Prostate gland (tissue), 2 donors: ENCODE results near the gene SPATC1L.

Experiments used
- CTCF ChIP-seq, 4 experiments: fragments of 200-600 bp in 2 of 4; fragments of 450-650 bp in 2 of 4; sonication (generic) in 2 of 4; IDR thresholded peaks; 1 replicate in 3 of 4; 2 replicates in 1 of 4; pipeline ENCODE4 v1.5.1; 2016 to 2019; ENCODE audit warnings: antibody characterized with exemption in 4 of 4, mild to moderate bottlenecking in 2 of 4, moderate library complexity in 2 of 4
- POLR2AphosphoS5 ChIP-seq: sonication (generic); formaldehyde crosslinking; IDR thresholded peaks from one replicate; pipeline ENCODE4 v1.6.1; 2017; ENCODE audit warnings: antibody characterized with exemption

GRCh38 chr21:46154155-46154954 lies 29.9 kb downstream of the SPATC1L start:
- no peak for TF ChIP-seq CTCF (IDR thresholded peaks at IDR 0.05)
- TF ChIP-seq POLR2AphosphoS5, result no peak
